ENCODE results near the gene ERC2. TPM values are rescaled to one million over a fixed set of nuclear protein-coding genes. Genes with fewer than 3 reads are reported as not detected.
A peak's percentile ranks its signal among the peaks of the same experiment; 100 is the strongest.

Gene ERC2
- total RNA-seq, 1 donor, result 0.43 TPM

- H3K4me3 ChIP-seq (ENCODE audit: low read depth, low read length), result peak overlapping the region; percentile 92
- DNase-seq (ENCODE audit: low read depth), result peak; percentile 33
- TF ChIP-seq CTCF (IDR thresholded peaks at IDR 0.05; ENCODE audit: insufficient read depth, low read depth, low read length), result no peak
Observed at GRCh38 chr3:55484191-55484689, 984.0 kb downstream of the ERC2 start.

GRCh38 chr3:55483196-55484095, 984.8 kb downstream of the ERC2 start:
- TF ChIP-seq CTCF (IDR thresholded peaks at IDR 0.05; ENCODE audit: insufficient read depth, low read depth, low read length), result no peak
- peak overlapping the region; percentile 92 for H3K4me3 ChIP-seq (ENCODE audit: low read depth, low read length)
- DNase-seq (ENCODE audit: low read depth), result peak; percentile 33

- TF ChIP-seq CTCF (IDR thresholded peaks at IDR 0.05; ENCODE audit: insufficient read depth, low read depth, low read length), result no peak
- peak; percentile 76 for DNase-seq (ENCODE audit: low read depth)
- peak overlapping the region; percentile 92 for H3K4me3 ChIP-seq (ENCODE audit: low read depth, low read length)
Observed at GRCh38 chr3:55482496-55483195, 985.6 kb downstream of the ERC2 start.

GRCh38 chr3:55481744-55482495, 986.3 kb downstream of the ERC2 start:
- peak; percentile 57 for DNase-seq (ENCODE audit: low read depth)
- TF ChIP-seq CTCF (IDR thresholded peaks at IDR 0.05; ENCODE audit: insufficient read depth, low read depth, low read length), result no peak
- H3K4me3 ChIP-seq (ENCODE audit: low read depth, low read length), result peak overlapping the region; percentile 92

- no peak for TF ChIP-seq CTCF (IDR thresholded peaks at IDR 0.05; ENCODE audit: insufficient read depth, low read depth, low read length)
Observed at GRCh38 chr3:55480911-55481743, 987.1 kb downstream of the ERC2 start.

More at GRCh38 chr3:55480911-55481743, 987.1 kb downstream of the ERC2 start:
- DNase-seq (ENCODE audit: low read depth), result peak; percentile 88
- peak overlapping the region; percentile 92 for H3K4me3 ChIP-seq (ENCODE audit: low read depth, low read length)

Data from fibroblast of villous mesenchyme (primary cell).